ENCODE measurements around the gene CFAP161. TPM values are rescaled to one million over a fixed set of nuclear protein-coding genes. Genes with fewer than 3 reads are reported as not detected.
"Not testable (repeated sequence)": the region's sequence is repeated elsewhere in the genome, so short reads cannot be mapped to it uniquely, and the experiment has no call there.

The CFAP161 gene
- total RNA-seq, 1 donor from 2014 or later, result 7.4 TPM

GRCh38 chr15:81120069-81120468 lies 14.0 kb upstream of the CFAP161 start:
- Histone ChIP-seq H3K27ac (no peak overlapping the region), H3K36me3 (no peaks in the 10 kb centered on the region), H3K4me3 (no peak overlapping the region), H3K4me1 (peaks cover 5% of the 10 kb centered on the region), H3K27me3 (ENCODE audit: low read depth) (peaks cover 20% of the 10 kb centered on the region), H3K9me3 (no peaks in the 10 kb centered on the region)
- TF ChIP-seq CTCF (IDR thresholded peaks at IDR 0.05), result no peak
- DNase-seq (no peak), ATAC-seq (no peak)
- intact Hi-C loops (cut with DNase I), result no loop called here

DNA sequence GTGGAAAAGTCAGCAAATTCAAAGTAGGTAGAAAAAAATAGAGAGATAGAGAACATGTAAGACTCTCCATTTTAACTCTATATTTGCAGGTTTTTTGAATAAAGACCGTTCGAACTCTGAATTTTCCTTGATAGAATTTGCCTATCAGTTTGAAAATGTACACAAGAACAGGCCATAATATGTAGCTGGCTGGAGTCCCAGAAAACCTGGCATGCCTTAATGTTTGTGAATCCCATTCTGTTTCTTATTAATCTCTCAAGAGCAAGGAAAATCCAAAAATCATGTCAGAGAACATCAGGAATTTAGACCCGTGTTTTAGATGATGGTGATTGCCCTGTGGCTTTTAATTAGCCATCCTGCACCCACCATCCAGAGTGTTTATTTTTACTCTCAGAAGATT lies 7.2 kb upstream of the CFAP161 start:
- DNase-seq (no peak), ATAC-seq (no peak)
- Histone ChIP-seq H3K9me3 (no peaks in the 10 kb centered on the region), H3K36me3 (no peaks in the 10 kb centered on the region), H3K27ac (no peak overlapping the region), H3K27me3 (ENCODE audit: low read depth) (no peaks in the 10 kb centered on the region), H3K4me3 (no peak overlapping the region), H3K4me1 (no peaks in the 10 kb centered on the region)
- intact Hi-C loops (cut with DNase I), result no loop called here
- TF ChIP-seq CTCF (IDR thresholded peaks at IDR 0.05), result no peak

- H3K4me3 ChIP-seq; ATAC-seq; DNase-seq; H3K4me1 ChIP-seq; H3K36me3 ChIP-seq; H3K9me3 ChIP-seq; intact Hi-C loops (cut with DNase I); H3K27me3 ChIP-seq (ENCODE audit: low read depth); H3K27ac ChIP-seq: not testable (repeated sequence)
Observed at GRCh38 chr15:81141478-81141877, 7.4 kb downstream of the CFAP161 start.

DNA sequence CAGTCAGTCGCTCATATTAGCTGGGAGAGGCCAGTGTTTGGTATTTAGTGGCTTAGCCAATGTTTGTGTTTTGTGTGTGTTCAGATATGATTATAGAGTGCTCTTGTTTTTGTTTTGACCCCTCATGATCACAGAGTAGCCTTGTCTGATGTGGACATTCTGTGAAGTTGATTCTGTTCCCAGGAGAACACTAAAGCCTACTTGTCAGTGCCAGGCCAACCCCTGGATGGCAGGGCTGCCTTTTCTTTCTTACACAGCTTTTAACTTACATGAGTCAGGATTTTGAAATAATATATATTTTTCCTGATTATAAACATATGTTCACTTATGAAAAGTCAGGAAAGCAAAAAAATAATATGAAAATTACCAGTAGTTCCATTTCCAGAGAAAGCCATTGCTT lies 11.9 kb downstream of the CFAP161 start:
- DNase-seq (no peak), ATAC-seq (no peak)
- Histone ChIP-seq H3K4me3 (no peak overlapping the region), H3K9me3 (no peaks in the 10 kb centered on the region), H3K27me3 (ENCODE audit: low read depth) (no peaks in the 10 kb centered on the region), H3K36me3 (no peaks in the 10 kb centered on the region), H3K27ac (no peak overlapping the region), H3K4me1 (no peaks in the 10 kb centered on the region)
- intact Hi-C loops (cut with DNase I), result no loop called here
- TF ChIP-seq CTCF (IDR thresholded peaks at IDR 0.05), result no peak

GRCh38 chr15:81146466-81146865 lies 12.4 kb downstream of the CFAP161 start:
- ATAC-seq (no peak), DNase-seq (no peak)
- intact Hi-C loops (cut with DNase I), result no loop called here
- no peaks in the 10 kb centered on the region for H3K4me1 ChIP-seq
- no peak overlapping the region for H3K27ac ChIP-seq
- H3K9me3 ChIP-seq, result no peaks in the 10 kb centered on the region
- H3K4me3 ChIP-seq, result no peak overlapping the region
- no peaks in the 10 kb centered on the region for H3K36me3 ChIP-seq
- H3K27me3 ChIP-seq (ENCODE audit: low read depth), result no peaks in the 10 kb centered on the region
- TF ChIP-seq CTCF (IDR thresholded peaks at IDR 0.05), result no peak

DNA sequence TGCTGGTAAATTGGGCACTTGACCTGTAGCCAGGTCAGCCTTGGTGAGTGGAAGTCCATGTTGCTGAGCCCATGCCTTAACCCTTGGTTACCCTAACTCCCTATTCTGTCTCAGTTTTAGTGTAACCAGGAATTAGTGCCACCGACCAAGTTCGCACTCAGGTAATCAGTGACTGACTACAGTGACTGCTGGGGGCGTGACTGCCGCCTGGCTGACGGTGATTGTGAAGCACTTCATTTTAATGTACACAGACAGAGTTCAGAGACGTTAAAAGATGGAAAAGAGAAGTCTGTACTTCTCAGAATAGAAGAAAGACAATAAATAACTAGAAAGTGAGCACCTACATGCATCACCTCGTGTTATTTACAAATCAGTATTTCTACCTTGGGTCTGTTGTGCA lies 17.3 kb downstream of the CFAP161 start:
- Histone ChIP-seq H3K36me3 (no peaks in the 10 kb centered on the region), H3K9me3 (no peaks in the 10 kb centered on the region), H3K4me1 (peaks cover 7% of the 10 kb centered on the region), H3K27me3 (ENCODE audit: low read depth) (no peaks in the 10 kb centered on the region), H3K27ac (no peak overlapping the region), H3K4me3 (no peak overlapping the region)
- DNase-seq, result no peak
- intact Hi-C loops (cut with DNase I), result loop anchor here (10.0 kb wide), 1 partner anchor 113 kb away; no protein-coding TSS in a partner anchor
- ATAC-seq, result no peak
- TF ChIP-seq CTCF (IDR thresholded peaks at IDR 0.05), result no peak
